H9 (cell line): ENCODE measurements around the gene RPA1. TPM values are rescaled to one million over a fixed set of nuclear protein-coding genes. Genes with fewer than 3 reads are reported as not detected.

Experiments used
- DNase-seq: peaks from one replicate; pipeline ENCODE4 v3.0.0-alpha.2; 2017
- H2AFZ ChIP-seq: one replicate; pipeline ENCODE4 v1.6.1; 2013; ENCODE audit warnings: mild to moderate bottlenecking, low read length, control low read depth, moderate library complexity
- H2AK5ac ChIP-seq: 2 replicates; pipeline ENCODE4 v1.6.1; 2013; ENCODE audit warnings: low read length, control low read depth, mixed read lengths; ENCODE audit not compliant: insufficient read length
- H2BK120ac ChIP-seq: one replicate; pipeline ENCODE4 v1.6.1; 2013; ENCODE audit warnings: low read depth, mild to moderate bottlenecking, low read length, control low read depth, inconsistent platforms; ENCODE audit not compliant: poor library complexity, severe bottlenecking
- H2BK12ac ChIP-seq: 2 replicates; pipeline ENCODE4 v1.6.1; 2013; ENCODE audit warnings: low read length, control low read depth, mixed read lengths, low read depth; ENCODE audit not compliant: insufficient read length
- H2BK15ac ChIP-seq: 2 replicates; pipeline ENCODE4 v1.6.1; 2013; ENCODE audit warnings: low read depth, low read length, control low read depth
- H2BK20ac ChIP-seq: one replicate; pipeline ENCODE4 v1.6.1; 2013; ENCODE audit warnings: low read depth, mild to moderate bottlenecking, low read length, control low read depth, inconsistent platforms; ENCODE audit not compliant: poor library complexity, severe bottlenecking
- H2BK5ac ChIP-seq: 2 replicates; pipeline ENCODE4 v1.6.1; 2013; ENCODE audit warnings: low read length, control low read depth, mixed read lengths; ENCODE audit not compliant: insufficient read length
- H3K14ac ChIP-seq: 2 replicates; pipeline ENCODE4 v1.6.1; 2013; ENCODE audit warnings: low read length, control low read depth; ENCODE audit not compliant: insufficient read depth
- H3K18ac ChIP-seq: 2 replicates; pipeline ENCODE4 v1.6.1; 2013; ENCODE audit warnings: low read depth, mild to moderate bottlenecking, mixed read lengths, low read length, control low read depth; ENCODE audit not compliant: insufficient read length
- H3K23ac ChIP-seq: 2 replicates; pipeline ENCODE4 v1.6.1; 2013; ENCODE audit warnings: low read length, control low read depth, mixed read lengths, low read depth; ENCODE audit not compliant: insufficient read length
- H3K23me2 ChIP-seq: 2 replicates; pipeline ENCODE4 v1.6.1; 2013; ENCODE audit warnings: low read depth, mild to moderate bottlenecking, mixed read lengths, low read length, control low read depth; ENCODE audit not compliant: insufficient read length, poor library complexity, severe bottlenecking
- H3K27ac ChIP-seq: 2 replicates; pipeline ENCODE4 v1.5.1; 2013; ENCODE audit warnings: low read length, control low read depth, mixed read lengths, low read depth; ENCODE audit not compliant: insufficient read length
- H3K27me3 ChIP-seq: 2 replicates; pipeline ENCODE4 v1.6.1; 2013; ENCODE audit warnings: low read length, control low read depth, inconsistent platforms; ENCODE audit not compliant: insufficient read depth
- H3K4ac ChIP-seq: 2 replicates; pipeline ENCODE4 v1.6.1; 2013; ENCODE audit warnings: low read depth, mild to moderate bottlenecking, control low read depth, inconsistent platforms, low read length, moderate library complexity
- H3K4me1 ChIP-seq: 2 replicates; pipeline ENCODE4 v1.6.1; 2013; ENCODE audit warnings: low read length, control low read depth, inconsistent platforms; ENCODE audit not compliant: insufficient read depth
- H3K4me2 ChIP-seq: 2 replicates; pipeline ENCODE4 v1.6.1; 2013; ENCODE audit warnings: low read length, control low read depth, mixed read lengths; ENCODE audit not compliant: insufficient read length, insufficient read depth
- H3K56ac ChIP-seq: 2 replicates; pipeline ENCODE4 v1.6.1; 2013; ENCODE audit warnings: low read depth, mild to moderate bottlenecking, mixed read lengths, low read length, control low read depth; ENCODE audit not compliant: insufficient read length
- H3K79me1 ChIP-seq: 2 replicates; pipeline ENCODE4 v1.6.1; 2013; ENCODE audit warnings: low read depth, mild to moderate bottlenecking, moderate library complexity, low read length, control low read depth, inconsistent platforms; ENCODE audit not compliant: insufficient read depth, poor library complexity, severe bottlenecking
- H3K79me2 ChIP-seq: 2 replicates; pipeline ENCODE4 v1.6.1; 2013; ENCODE audit warnings: low read length, control low read depth, inconsistent platforms; ENCODE audit not compliant: insufficient read depth
- H3K9ac ChIP-seq: 2 replicates; pipeline ENCODE4 v1.6.1; 2013; ENCODE audit warnings: low read length, control low read depth, mixed read lengths; ENCODE audit not compliant: insufficient read length; ENCODE audit errors: extremely low read depth
- H3K9me3 ChIP-seq: one replicate; pipeline ENCODE4 v1.6.1; 2013; ENCODE audit warnings: low read depth, low read length, inconsistent platforms; ENCODE audit not compliant: control insufficient read depth
- H3T11ph ChIP-seq: one replicate; pipeline ENCODE4 v1.6.1; 2013; ENCODE audit warnings: mild to moderate bottlenecking, low read length, control low read depth, inconsistent platforms
- H4K20me1 ChIP-seq: one replicate; pipeline ENCODE4 v1.6.1; 2013; ENCODE audit not compliant: control insufficient read depth, insufficient read length, insufficient read depth
- H4K5ac ChIP-seq: 2 replicates; pipeline ENCODE4 v1.6.1; 2013; ENCODE audit warnings: low read depth, mild to moderate bottlenecking, mixed read lengths, low read length, control low read depth; ENCODE audit not compliant: insufficient read length
- H4K8ac ChIP-seq: replicated peaks from 2 replicates; pipeline ENCODE4 v1.6.1; 2013; ENCODE audit warnings: low read length, control low read depth, mixed read lengths, low read depth; ENCODE audit not compliant: insufficient read length
- H4K91ac ChIP-seq: 2 replicates; pipeline ENCODE4 v1.6.1; 2013; ENCODE audit warnings: low read depth, mild to moderate bottlenecking, moderate library complexity, mixed read lengths, low read length, control low read depth; ENCODE audit not compliant: insufficient read length
- H3K27ac Mint-ChIP-seq, 3 experiments: 2 replicates in 2 of 3; 3 replicates in 1 of 3; pipeline ENCODE4 v1.8.0; 2020 to 2021; ENCODE audit warnings: mixed read lengths in 3 of 3, mild to moderate bottlenecking in 1 of 3, moderate library complexity in 1 of 3
- H3K27me3 Mint-ChIP-seq: 2 replicates; pipeline ENCODE4 v1.8.0; 2021; ENCODE audit warnings: low read depth, mild to moderate bottlenecking, moderate library complexity, mixed read lengths
- H3K36me3 Mint-ChIP-seq, 3 experiments: 2 replicates in 2 of 3; 3 replicates in 1 of 3; pipeline ENCODE4 v1.8.0; 2020 to 2021; ENCODE audit warnings: low read depth in 3 of 3, mixed read lengths in 3 of 3; ENCODE audit not compliant: insufficient read depth in 1 of 3
- H3K4me1 Mint-ChIP-seq, 2 experiments: 2 replicates each; pipeline ENCODE4 v1.8.0; 2020; ENCODE audit warnings: mixed read lengths in 2 of 2
- H3K4me3 Mint-ChIP-seq, 2 experiments: 2 replicates in 1 of 2; 3 replicates in 1 of 2; pipeline ENCODE4 v1.8.0; 2020 to 2021; ENCODE audit warnings: mild to moderate bottlenecking in 2 of 2, mixed read lengths in 2 of 2, moderate library complexity in 1 of 2
- H3K9me3 Mint-ChIP-seq, 2 experiments: 2 replicates in 1 of 2; 3 replicates in 1 of 2; pipeline ENCODE4 v1.8.0; 2020; ENCODE audit warnings: mild to moderate bottlenecking in 2 of 2, mixed read lengths in 2 of 2, moderate library complexity in 1 of 2
- CTCF ChIP-seq: fragments of 200-600 bp; sonication (generic); conservative IDR thresholded peaks from 3 replicates; pipeline ENCODE4 v1.8.0; 2021; ENCODE audit warnings: antibody characterized with exemption, mild to moderate bottlenecking
- WGBS: extraction: QIAGEN DNeasy Blood & Tissue Kit; methylation state at CpG from one replicate; pipeline ENCODE4 v1.1.7; 2013; ENCODE audit warnings: missing lambda C conversion rate, low lambda C conversion rate, mixed read lengths; ENCODE audit not compliant: insufficient read length; ENCODE audit errors: extremely low coverage; 5-methylcytosine and 5-hydroxymethylcytosine counted together
- total RNA-seq: library from RNA; stranded (reverse); gene quantifications from 2 replicates; pipeline ENCODE4 v1.2.1, GENCODE V29; 2021

The RPA1 gene
- total RNA-seq, 1 experiment from 2014 or later: 215 TPM

GRCh38 chr17:1930337-1930645, 100.5 kb downstream of the RPA1 start:
- Histone ChIP-seq H4K8ac (no peak overlapping the region), H2BK20ac (no peak overlapping the region), H2BK120ac (no peak overlapping the region), H4K91ac (no peak overlapping the region), H3K9ac (no peak overlapping the region), H4K5ac (no peak overlapping the region), H3K4me1 (no peaks in the 10 kb centered on the region), H2BK5ac (no peak overlapping the region), H4K20me1 (no peaks in the 10 kb centered on the region), H3K4me2 (no peak overlapping the region), H2BK12ac (no peak overlapping the region), H3K23me2 (peaks cover 5% of the 10 kb centered on the region), H2AFZ (no peak overlapping the region), H3K27ac (no peak overlapping the region), H3K27me3 (no peaks in the 10 kb centered on the region), H3K56ac (no peak overlapping the region), H3K79me2 (no peaks in the 10 kb centered on the region), H3T11ph (no peak overlapping the region), H3K79me1 (no peaks in the 10 kb centered on the region), H2AK5ac (no peak overlapping the region), H2BK15ac (no peak overlapping the region), H3K18ac (no peak overlapping the region), H3K14ac (no peak overlapping the region), H3K23ac (no peak overlapping the region), H3K4ac (no peak overlapping the region), H3K9me3 (no peaks in the 10 kb centered on the region)
- no peak overlapping the region for H3K4me3 Mint-ChIP-seq
- no peak overlapping the region; a peak in 1 of 7 replicates for H3K27ac Mint-ChIP-seq
- TF ChIP-seq CTCF: no peak
- peaks cover 0 to 3% of the 10 kb centered on the region in 2 experiments; a peak in 1 of 5 replicates for H3K9me3 Mint-ChIP-seq
- peaks cover 5 to 16% of the 10 kb centered on the region in 2 experiments for H3K4me1 Mint-ChIP-seq
- WGBS: no CpG with 5 or more reads among the region's 8 CpGs
- no peaks in the 10 kb centered on the region for H3K36me3 Mint-ChIP-seq
- H3K27me3 Mint-ChIP-seq: peaks cover 61% of the 10 kb centered on the region
- DNase-seq: peak; percentile 30
